HG02642 (cell line): ENCODE data around the gene TMEM167A.

Experiments
- ATAC-seq: cut with Tn5 transposase; IDR thresholded peaks from one replicate; pipeline ENCODE4 v1.9.1; 2021; ENCODE audit warnings: mild to moderate bottlenecking; ENCODE audit not compliant: unreplicated experiment, poor library complexity

TMEM167A gene

GRCh38 chr5:83076742-83077661, at the start of gene TMEM167A, which contains the start of gene XRCC4:
TMEM167A (minus strand) TSS chr5:83077394; CDS start chr5:83077323, 71 bp downstream.
XRCC4 (plus strand) TSS chr5:83077547; CDS start chr5:83104920, 27,373 bp downstream.
- ATAC-seq = peak; percentile 99

GRCh38 chr5:83126501-83126900, 49.3 kb upstream of the TMEM167A start:
- ATAC-seq = no peak

GRCh38 chr5:83125560-83125959, 48.4 kb upstream of the TMEM167A start:
- no peak for ATAC-seq

DNA sequence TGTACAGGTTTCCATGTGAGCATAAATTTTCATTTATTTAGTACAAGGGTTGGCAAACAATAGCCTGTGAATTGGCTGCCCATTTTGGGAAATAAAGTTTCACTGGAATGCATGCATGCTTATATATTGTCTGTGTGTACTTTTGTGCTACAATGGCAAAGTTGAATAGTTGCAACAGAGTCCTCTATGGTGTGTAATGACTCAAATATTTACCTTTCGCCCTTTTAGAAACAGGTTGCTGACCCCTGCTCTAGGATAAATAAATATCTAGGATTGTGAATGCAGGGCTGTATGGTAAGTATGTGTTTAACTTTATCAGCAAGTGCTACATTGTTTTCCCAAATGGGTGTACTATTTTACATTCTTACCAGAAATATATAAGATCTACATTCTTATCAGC, 47.4 kb upstream of the TMEM167A start:
- no peak for ATAC-seq

DNA sequence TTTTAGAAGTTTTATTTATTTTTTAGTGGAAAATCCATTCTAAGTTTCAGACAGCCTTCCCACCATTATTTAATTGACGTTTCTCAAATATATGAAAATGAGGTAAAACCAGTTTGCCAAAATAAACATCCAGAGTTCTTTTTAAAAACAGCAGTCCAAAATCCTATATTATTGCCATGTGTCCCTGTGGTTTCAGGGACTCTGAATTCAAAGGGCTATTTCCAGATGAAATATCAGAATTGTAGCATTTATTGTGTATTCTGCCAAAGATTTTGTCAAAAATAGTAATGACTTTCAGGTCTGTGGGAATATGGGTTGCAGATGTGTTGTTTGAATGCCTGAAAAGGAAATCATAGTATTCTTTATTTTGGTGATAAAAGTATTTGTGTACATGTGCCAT, 41.8 kb upstream of the TMEM167A start:
- ATAC-seq = no peak

DNA sequence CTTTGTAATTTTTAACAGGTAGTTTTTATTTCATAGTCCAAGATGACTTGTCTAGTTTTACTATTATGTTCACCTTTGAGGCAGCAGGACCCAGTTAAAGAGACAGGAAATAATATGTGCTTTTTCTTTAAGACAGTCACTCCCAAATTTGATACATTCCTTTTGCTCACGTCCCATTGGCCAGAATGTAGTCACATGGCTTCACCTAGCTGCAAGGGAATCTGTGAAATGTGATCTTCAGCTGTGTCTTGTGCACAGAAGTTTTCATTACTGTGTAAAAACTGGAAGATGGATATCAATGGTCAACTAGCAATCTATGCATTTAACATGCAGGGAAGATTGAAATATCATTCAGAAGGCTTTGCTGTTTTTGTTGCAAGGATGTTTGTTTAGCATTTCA, 41.3 kb upstream of the TMEM167A start:
- no peak for ATAC-seq

DNA sequence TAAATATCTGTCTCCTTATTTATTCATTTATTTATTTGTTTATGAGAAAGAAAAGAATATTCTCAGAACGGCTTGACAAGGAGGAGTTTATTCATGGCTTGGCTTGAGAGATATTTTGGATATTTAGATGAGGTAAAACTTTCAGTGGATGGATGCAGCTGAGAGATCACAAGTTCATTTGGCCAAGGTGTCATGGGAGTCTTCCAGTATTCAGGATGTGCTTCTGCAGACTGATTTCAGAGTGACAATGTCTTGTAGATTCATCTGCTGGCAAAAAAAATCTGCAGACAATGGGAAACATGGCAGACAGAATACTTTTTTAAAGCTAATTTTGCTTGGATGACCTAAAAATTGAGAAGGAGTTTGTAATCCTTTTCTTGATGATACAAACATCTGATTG, 38.6 kb upstream of the TMEM167A start:
- ATAC-seq = no peak

- no peak for ATAC-seq
These were observed 32.2 kb upstream of the TMEM167A start for GRCh38 chr5:83109380-83109779.

DNA sequence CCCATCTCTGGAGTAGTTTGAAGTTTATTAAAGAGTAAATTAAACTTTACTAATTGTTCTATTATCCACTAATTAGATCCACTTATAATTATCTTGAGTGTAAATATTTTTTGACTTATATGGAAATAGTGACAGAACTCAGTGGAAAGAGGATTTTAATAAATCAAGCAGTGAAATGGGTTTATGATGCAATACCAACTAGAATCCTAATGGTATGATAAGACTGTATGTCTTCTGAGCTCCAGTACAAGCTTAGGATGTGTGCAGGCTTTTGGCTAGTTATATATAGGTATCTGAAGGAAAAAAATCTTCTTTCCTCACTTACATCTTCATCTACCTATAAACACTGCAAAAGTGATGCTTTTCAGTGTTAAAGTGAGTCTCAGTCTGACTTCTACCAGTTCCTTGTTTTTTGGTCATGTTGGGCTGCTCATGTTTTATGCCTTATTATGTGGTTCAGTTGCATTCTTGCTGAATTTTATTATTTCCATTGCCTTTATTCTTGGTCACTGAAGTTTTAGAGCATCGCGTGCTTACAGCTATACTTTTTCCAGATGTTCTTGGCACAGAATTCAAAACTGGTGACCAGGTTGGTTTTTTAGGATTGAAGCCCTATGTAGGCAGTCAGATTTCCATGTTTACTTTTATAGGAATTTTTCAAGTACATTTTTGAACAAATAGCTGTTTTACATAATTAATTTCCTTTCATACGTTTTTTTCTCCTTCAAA, 30.7 kb upstream of the TMEM167A start:
- ATAC-seq = no peak

DNA sequence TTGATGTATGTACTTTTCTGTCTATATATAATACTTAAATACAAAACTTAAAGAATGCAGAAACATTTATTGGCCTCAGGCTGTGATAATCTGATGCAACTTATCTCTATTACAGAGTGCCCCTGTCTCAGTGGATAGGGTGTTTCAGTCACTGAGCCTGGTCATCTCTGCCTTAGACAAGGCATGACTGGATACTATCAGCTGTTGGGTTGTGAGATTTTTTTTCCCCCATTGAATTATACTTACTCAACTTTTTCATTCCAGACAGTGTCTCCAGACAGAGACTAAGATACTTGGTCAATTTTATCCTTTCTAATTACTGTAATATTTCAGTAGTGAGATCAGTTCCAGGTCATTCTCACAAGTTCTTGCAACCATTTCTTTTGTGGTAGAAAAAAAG, 26.8 kb upstream of the TMEM167A start:
- ATAC-seq = no peak

GRCh38 chr5:83102364-83102980, 25.3 kb upstream of the TMEM167A start:
- no peak for ATAC-seq

GRCh38 chr5:83101514-83101913, 24.3 kb upstream of the TMEM167A start:
- no peak for ATAC-seq

GRCh38 chr5:83099445-83099844, 22.3 kb upstream of the TMEM167A start:
- ATAC-seq = no peak

DNA sequence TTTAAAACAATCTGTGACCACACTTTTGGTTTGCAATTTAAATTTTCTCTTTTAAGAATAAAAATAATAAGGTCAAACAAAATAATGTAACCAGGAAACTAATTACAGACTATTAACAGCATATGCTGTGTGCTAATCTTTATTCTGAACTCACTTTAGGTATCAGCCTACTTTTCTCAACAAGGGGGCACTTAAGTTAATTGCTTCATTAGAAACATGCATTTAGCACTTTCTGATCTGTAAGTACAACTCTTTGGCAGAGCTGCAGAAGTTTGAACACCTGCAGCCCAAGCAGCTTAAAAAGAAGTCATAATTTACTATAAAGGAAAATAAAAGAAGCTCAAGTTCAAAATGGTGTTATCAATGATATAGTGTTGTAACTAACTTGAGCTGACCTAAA, 21.8 kb upstream of the TMEM167A start:
- no peak for ATAC-seq

- peak; percentile 44 for ATAC-seq
These were observed 20.6 kb upstream of the TMEM167A start for GRCh38 chr5:83097689-83098231.

DNA sequence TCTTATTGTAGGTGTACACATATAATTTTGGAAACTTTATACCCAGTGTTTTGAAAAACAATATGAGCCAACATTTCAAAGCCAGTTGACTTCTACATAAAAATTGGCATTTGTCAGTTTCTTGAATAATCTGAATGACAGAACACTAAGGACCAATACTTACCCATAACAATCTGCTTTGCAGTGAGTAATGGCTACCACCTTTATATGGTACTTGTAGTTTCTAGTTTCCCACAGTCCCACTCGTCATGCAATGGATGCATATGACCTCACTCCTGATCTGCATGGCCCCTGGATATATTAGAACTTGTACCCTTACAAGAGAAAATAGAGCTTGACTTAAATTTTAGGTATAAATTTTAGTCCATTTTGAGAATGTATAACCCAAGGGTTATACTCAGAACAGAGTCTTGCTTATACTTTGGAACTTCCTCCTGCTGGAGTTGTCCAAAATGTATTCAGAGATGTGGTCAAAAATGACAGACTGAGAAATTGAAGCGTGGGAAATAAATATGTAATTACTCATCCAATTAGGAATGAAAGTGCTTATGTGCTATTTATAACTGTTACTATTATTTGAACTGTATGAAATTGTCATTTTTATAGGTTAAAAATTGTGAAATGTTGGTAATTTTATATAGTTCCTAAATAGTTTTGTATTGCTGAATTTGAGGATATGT, 19.6 kb upstream of the TMEM167A start:
- no peak for ATAC-seq

GRCh38 chr5:83095957-83096539, 18.9 kb upstream of the TMEM167A start:
- ATAC-seq = no peak

- no peak for ATAC-seq
These were observed 18.2 kb upstream of the TMEM167A start for GRCh38 chr5:83095163-83095956.

GRCh38 chr5:83093692-83094091, 16.5 kb upstream of the TMEM167A start:
- no peak for ATAC-seq
